SH-SY5Y (cell line): ENCODE measurements around the gene ARHGAP1.

ENCODE experiments used
- GATA2 ChIP-seq: IDR thresholded peaks from 2 replicates; pipeline ENCODE4 v1.6.1; 2011; ENCODE audit warnings: mild to moderate bottlenecking, low read depth, low read length
- GATA3 ChIP-seq: IDR thresholded peaks from 2 replicates; pipeline ENCODE4 v1.6.1; 2011; ENCODE audit warnings: low read depth, mild to moderate bottlenecking, low read length, moderate library complexity

Gene ARHGAP1

DNA sequence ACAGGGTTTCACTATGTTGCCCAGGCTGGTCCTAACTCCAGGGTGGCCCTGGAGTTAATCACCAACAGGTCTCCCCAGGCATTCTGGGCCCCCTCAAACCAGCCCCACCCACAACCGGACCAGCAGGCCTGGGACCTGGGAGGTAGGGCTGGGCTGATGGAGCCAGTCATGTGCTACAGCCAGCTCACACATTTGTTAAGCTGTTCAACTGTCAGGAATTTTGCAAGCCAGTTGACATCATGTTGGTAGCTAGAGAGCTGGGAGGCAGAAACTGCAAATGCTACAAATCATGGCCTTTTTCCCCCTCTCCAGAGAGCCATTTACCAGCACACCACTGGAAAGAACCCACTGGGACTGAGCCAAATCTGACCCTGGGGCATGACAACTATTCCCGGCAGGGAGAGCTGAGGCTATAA lies 6.8 kb downstream of the ARHGAP1 start:
- TF ChIP-seq GATA3 (no peak), GATA2 (no peak)

DNA sequence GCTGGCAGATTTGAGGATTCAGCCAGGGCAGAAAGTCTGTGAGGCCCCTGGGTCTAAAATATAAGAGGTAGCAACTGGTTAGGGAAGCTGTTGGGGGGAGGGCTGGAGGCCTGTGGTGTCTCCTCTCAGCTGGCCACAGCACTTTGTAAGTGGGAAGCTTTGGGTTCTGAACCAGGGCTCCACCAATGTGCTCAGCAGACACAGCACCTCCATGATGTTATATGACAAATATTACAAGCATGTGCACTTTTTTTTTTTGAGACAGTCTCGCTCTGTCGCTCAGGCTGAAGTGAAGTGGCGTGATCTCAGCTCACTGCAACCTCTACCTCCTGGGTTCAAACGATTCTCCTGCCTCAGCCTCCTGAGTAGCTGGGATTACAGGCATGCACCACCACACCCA lies 8.0 kb downstream of the ARHGAP1 start:
- TF ChIP-seq GATA2 (no peak), GATA3 (no peak)

DNA sequence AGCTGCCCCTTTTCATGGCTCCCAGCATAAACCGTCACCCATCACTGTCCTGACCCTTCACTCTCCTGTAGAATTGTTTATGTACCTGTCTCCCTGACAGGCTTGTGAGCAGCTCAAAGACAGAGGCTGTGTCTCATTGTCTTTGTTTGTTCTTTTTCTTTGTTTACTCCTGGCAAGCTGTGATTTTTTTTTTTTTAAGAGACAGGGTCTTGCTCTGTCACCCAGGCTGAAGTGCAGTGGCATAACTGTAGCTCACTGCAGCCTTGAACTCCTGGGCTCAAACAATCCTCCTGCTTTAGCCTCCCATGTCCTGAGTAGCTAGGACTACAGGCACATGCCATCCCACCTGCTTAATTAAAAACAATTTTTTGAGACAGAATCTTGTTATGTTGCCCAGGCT lies 9.7 kb downstream of the ARHGAP1 start:
- TF ChIP-seq GATA3, result no peak
- no peak for TF ChIP-seq GATA2

DNA sequence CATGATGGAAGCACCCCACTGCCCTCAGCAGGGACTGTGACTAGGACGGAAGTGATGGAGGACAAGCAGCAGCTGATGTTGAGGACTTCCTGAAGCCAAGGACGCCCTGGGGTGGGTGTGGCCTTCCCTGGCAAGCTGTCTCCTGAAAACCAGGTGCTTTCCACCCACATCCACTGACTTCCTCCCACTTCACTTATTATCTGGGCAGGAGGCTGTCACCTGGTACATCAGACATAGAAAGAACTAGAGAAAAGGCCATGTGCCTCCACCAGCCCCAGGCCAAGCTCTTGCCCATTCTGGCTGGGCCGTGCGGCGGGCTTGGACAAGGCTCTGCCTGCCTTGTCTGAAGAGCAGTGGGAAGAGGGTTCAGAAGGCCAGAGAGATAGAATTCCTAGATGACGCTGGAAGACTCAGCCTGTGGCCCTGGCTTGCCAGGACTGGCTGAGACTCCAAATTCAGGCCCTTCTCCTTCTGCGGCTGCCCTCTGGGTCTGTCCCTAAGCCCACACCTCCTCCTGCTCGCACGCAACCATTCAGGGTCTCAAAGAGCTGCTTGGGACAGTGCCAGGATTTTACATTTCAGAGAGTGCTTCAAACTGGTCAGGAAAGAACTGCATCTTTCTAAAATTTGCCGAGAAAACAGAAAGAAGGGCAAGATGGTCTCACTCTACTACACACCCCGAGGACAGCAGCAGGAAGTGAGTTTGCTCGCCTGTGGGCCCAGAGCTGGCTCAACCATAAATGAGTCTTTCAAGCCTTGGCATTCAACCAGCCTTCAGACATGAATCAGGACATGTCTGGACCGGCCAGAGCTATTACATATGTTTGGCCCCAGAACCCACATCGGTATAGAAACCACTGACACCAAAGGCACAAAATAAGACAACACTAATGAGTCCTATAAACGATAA lies 13.3 kb downstream of the ARHGAP1 start:
- TF ChIP-seq GATA3, result no peak
- TF ChIP-seq GATA2, result no peak

DNA sequence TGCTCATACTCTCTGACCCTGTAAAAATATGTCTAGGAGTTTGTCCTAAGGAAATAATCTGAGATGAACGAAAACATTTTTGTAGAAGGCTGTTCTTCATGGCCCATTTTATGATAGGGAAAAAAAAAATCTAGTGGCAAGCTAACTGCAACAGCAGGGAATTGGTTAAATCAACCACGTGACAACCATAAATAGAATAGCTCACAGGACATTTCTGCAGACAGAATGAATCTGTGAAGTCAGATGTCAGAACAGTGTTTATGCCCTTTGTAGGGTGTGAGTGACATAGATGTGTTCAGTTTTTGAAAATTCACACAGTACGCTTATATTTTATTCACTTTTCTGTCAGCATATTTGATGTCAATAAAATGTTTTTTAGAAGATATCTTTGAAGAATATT lies 16.1 kb downstream of the ARHGAP1 start:
- TF ChIP-seq GATA3 (no peak), GATA2 (no peak)

DNA sequence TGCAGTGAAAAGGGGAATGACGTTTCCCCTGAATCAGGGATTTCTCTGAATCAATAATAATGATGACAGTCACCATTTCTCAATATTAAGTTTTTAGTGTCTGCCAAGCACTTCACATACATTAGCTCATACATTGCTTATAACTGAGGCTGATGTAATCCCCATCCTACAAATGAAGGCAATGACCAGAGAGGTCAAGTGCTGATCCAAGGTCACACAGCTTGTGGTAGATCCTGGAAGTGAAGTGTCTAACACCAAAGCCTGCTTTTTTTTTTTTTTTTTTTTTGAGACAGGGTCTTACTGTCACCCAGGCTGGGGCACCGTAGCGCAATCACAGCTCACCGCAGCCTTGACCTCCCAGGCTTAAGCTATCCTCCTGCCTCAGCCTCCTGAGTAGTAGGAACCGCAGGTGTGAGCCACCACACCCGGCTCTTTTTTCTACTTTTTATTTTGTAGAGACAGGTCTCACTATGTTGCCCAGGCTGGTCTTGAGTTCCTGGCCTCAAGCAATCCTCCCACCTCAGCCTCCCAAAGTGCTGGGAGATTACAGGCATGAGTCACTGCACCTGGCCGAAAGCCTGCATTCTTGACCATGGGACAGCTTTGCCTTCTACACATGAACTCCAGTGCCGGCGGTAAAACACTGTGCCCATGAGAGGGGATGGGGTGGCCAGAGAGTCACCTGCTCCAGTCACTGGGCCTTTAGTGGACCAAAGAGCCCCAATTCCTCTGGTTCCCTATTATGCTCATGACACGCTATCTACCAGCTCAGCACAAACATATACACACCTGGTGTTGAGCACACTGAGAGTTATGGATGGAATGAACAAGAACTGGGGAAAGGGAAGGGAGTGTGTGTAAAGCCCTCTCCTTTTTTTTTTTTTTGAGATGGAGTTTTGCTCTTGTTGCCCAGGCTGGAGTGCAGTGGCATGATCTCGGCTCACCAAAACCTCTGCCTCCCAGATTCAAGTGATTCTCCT lies 17.4 kb downstream of the ARHGAP1 start:
- TF ChIP-seq GATA3 (no peak), GATA2 (no peak)

DNA sequence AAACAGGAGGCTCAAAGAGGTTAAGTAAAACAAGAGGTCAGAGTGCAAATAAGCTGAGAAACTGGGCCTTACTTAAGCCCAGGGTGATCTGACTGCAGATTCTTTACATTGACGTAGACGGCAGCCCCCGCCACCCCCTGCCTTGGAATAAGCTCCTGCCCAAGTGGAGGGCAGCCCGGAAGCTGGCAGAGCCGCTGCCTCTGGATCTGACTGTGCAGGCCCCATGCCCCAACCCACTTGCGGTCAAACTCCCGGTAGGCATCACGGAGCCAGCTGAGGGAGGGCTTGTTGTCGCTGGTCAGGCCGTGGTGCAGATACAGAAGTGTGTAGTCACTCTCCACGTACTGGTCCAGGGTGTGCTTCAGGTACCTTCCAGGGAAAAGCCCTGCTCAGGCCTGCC lies 18.6 kb downstream of the ARHGAP1 start:
- no peak for TF ChIP-seq GATA2
- TF ChIP-seq GATA3, result no peak

DNA sequence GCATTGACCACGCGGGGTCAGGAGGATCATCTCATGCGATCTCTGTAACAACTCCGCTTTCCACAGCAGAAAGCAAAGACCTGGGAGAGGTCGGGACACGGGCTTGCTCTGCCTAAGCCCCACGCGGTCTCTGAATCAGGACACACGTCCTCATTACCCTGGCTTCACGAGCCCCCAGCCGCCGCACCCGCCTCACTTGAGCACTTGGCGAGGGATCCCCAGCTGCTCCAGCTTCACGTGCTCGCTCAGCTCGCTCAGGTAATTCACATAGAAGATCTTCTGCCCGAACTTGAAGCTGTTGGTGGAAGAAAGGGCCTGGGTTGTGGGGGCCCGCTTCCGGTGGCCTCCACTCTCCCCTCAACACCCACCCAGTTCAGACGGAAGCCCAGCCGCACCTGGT lies 19.6 kb downstream of the ARHGAP1 start:
- TF ChIP-seq GATA3 (no peak), GATA2 (no peak)

DNA sequence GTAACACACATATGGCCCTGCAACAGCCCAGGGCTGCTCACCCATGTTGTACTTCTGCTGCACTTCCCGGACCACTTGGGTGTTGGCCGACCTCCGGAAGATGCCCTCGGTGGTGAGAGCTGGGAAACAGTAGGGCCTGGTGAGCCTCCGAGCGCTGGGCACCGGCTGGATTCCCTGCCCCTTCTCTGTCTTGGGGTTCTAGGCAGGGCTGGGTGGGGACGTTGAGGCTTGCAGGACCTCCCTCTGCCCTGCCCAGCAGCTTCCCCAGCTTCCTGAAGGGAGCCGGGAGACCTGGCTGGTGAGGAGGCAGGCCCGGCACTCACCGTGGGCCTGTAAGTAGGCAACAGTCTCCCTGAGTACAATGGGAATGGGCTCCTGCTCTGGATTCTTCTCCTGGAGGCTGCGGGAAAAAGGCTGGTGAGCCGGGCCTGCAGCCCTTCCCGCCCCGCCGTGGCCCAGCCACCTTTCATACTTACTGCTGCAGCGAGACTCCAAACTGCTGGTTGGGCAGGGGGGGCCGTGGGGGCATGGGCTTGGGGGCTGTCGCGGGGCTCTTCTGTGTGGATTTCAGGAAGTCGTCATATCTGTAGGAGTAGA lies 20.2 kb downstream of the ARHGAP1 start:
- TF ChIP-seq GATA2 (no peak), GATA3 (no peak)

DNA sequence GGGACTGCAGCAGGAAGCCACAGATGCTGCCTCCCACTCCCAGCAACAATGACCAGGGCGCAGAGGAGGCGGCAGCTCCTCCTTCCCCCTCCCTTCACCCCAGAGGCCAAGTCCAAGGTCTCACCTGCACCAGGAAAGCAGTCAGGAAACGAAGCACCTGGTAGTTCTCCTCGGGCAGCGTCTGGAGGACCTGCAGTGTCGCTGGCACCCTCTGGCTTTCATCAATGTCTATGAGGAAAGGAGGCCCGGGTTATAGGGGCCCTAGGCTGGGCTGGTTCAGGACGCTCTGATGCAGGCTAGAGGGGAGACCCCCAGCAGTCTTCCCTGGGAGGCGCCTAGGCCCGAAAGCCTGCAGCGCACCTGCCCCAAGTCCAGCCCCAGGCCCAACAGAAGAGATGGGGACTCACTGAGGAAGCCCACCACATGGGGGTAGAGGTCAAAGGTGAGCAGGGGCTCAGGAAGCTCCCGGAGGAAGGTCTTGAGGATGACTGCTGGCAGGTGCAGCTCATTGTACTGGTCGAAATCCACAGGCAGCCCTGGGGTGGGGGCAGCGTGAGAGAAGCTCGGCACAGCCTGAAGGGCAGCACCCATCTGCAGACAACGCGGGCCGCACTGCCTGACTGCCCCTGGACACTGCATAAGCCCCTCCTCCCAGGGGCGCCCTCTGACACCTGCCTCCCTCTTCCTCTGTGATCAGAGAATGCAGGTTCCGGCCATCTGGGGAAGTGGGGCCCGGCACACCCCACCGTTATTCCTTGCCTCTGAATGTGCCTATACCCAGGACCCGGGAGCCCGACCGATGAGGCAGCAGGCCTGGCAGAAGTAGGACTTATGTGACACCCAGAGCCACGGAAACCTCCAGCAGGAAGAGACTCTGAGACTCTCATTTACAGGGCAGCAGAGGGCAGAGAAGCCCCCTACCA lies 20.9 kb downstream of the ARHGAP1 start:
- TF ChIP-seq GATA2, result no peak
- no peak for TF ChIP-seq GATA3

DNA sequence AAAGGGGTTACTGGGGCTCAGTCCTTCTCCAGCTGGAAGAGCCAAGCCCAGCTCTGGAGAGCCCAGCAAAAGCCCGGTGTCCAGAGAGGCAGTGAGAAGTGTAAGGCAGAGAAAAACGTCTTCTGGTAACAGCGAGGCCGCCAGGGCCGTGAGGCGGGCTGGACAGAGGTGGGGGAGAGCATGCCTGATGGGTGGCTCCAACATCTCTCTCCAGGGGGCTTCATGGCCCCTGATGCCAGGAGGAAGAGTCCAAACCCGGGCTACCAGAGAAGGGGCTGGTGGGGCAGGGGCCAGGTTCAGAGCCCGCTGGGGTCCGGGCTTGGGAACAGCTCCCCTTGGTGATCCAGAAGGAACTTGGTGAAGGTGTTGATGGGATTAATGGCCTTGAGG lies 21.7 kb downstream of the ARHGAP1 start:
- TF ChIP-seq GATA2, result no peak
- no peak for TF ChIP-seq GATA3

DNA sequence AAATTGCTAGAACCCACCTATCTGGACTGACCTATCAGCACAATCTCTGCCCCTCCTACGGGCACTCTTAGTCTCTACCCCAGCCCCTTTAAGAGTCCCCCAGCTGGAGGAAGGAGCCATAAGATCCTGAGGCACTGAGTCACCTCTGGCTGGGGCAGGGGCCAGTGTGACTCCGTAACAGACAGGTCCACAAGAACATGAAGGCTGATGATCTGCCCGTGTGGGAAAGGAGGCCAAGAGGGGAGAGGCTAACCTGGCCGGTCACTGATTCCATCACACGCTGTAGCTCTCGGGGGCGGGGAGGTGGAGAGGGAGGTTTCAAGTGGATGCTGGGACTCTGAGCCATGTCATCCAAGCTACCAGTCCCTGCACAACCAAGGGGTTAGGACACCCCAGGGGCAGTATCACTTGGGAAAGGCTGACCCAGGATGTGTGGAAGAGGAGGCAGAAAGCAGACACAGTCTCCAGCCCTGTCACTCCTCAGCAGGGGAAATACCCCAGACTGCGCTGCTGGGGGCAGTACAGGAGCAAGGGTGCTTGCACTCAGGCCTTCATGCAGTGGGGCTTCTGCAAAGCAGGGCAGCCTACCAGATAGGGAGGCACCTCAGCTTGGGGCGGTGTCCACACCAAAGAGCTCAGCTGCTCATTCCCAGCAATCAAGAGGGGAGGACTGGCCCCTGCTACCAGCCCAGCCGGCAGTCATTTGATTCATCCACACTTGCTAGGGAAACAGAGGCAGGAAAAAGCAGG lies 22.3 kb downstream of the ARHGAP1 start:
- no peak for TF ChIP-seq GATA2
- no peak for TF ChIP-seq GATA3

DNA sequence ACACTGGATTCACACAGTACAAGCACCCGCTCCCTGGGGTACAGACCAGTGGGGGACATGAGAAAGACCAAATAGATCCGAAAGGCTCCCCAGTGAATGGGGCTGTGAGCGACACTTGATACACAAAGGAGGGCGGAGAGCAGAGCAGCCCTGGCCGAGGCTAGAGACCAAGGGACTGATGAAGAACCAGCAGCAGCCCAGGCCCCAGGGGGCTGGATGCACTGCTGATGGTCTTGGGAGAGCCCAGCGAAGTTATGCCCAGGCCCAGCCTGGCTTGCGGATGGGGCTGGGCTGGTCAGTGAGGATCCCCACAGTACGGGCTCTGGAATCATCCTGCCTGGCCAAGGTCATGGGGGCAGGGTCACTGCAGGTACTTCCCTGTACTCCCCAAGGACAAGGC lies 23.2 kb downstream of the ARHGAP1 start:
- TF ChIP-seq GATA3, result no peak
- TF ChIP-seq GATA2, result no peak
